NCI-H524 (cell line): ENCODE measurements around the gene KLRC3.
"Not testable (repeated sequence)": the region's sequence is repeated elsewhere in the genome, so short reads cannot be mapped to it uniquely, and the experiment has no call there.

Experiments used
- DNase-seq, 2 experiments: peaks; one replicate each; lab custom pipeline; 2025; lab: John Stamatoyannopoulos, UW

The KLRC3 gene

DNA sequence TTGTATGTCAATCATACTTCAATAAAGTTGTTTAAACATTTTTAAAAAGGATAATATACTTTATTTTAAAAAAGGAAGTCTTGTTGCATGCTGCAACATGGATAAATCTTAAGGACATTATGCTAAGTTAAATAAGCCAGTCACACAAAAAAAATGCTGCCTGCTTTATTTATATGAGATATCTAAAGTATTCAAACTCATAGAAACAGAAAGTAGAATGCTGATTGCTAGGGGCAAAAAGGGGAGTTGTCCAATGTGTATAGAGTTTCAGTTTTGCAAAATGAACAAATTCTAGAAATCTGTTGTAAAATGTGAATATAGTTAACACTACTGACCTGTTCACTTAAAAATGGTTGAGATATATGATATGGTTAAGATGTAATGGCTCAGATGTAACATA, 19.6 kb downstream of the KLRC3 start:
- no peak for DNase-seq

DNA sequence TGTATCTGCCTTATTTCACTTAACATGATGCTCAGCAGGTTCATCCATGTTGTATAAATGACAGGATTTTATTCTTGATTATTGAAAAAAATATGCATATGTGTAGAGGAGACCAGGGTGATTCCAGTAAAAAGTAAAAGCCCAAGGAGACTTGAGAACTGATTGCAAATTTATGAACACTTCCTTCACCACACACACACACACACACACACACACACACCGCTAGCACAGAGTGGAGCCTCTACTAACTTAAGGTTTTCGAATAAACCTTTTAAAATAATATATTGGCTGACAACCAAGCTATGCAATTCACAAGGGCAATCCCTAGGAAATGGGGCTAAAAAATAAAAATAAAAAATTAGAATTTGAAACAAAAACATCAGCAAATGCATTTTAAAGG, 22.2 kb downstream of the KLRC3 start:
- no peak for DNase-seq

GRCh38 chr12:10397296-10397695, 23.1 kb downstream of the KLRC3 start:
- no peak for DNase-seq

DNA sequence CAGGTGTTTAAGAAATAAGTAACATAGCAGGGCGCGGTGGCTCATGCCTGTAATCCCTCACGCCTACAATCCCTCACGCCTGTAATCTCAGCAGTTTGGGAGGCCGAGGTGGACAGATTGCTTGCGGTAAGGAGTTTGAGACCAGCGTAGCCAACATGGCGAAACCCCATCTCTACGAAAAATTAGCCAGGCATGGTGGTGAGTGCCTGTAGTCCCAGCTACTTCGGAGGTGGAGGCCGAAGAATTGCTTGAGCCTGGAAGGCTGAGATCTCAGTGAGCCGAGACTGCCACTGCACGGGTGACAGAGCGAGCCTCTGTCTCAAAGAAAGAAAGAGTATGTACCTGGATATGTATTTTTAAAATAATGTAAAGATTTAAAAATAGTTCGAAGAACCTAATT, 24.2 kb downstream of the KLRC3 start:
- not testable (repeated sequence) for DNase-seq

GRCh38 chr12:10395390-10395998, 24.9 kb downstream of the KLRC3 start:
- no peak for DNase-seq

DNA sequence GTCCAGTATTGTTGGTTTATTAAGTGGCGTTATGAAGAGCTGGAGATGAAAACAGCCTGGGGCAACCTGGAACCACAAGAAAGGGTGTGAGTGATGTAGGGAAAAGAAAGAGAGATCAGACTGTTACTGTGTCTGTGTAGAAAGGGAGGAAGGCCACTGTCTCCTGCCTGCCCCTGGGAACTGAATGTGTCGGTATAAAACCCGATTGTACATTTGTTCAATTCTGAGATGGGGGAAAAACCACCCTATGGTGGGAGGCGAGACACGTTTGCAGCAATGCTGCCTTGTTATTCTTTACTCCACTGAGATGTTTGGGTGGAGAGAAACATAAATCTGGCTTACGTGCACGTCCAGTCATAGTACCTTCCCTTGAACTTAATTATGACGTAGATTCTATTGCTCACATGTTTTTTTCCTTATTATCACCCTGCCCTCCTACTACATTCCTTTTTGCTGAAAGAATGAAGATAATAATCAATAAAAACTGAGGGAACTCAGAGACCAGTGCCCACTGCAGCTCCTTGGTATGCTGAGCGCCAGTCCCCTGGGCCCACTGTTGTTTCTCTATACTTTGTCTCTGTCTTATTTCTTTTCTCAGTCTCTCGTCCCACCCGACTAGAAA, 25.8 kb downstream of the KLRC3 start:
- not testable (repeated sequence) for DNase-seq

DNA sequence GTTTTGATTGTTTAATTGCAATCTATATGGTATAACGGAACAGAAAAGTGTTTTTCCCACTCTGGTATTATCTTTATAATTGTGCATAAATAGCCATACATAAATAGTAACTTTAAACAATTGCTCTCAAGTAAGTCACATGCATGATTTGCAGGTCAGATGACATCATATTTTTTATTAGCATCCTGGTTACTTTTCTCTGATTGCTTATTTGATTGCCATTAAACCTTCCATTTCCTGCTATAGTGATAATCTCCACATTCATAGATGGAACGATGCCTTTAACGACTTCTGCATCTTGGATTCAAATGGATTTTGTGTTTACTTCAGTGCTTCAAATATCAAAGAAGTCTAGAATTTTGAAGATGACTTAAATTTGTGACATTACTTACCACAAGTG, 27.1 kb downstream of the KLRC3 start:
- DNase-seq: no peak

DNA sequence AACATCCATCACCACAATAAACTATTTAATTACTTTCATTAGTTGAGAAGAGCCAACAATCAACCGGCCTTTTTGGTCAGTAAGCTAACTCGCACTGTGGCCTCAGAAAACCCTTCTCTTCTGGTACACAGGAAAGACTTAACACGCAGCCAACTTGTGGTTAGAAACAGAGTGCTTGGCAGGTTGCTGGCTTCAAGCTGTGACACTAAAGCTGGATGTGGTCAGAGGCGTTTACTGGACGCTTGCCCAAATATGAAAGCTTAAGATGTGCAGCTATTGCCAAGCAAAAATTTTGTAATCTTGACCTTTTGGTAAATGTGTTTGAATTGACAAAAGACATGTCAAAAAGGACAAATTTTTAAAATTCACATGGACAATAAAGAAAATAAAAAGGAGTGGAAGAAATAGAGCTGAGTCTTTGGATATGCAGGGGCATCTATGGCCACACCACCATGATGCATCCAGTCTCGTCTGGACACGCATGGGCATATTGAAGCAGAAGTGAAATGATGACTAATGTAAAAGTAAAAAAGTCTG, 27.9 kb downstream of the KLRC3 start:
- no peak for DNase-seq

GRCh38 chr12:10390991-10391390, 29.4 kb downstream of the KLRC3 start:
- DNase-seq: not testable (repeated sequence)

GRCh38 chr12:10389904-10390303, 30.5 kb downstream of the KLRC3 start, which contains the start of gene KLRK1:
Gene KLRK1 (minus strand): TSS chr12:10390041. CDS start chr12:10388810, 1,231 bp downstream.
- DNase-seq: no peak

- no peak for DNase-seq
These were observed 31.6 kb downstream of the KLRC3 start for GRCh38 chr12:10388624-10389413.

DNA sequence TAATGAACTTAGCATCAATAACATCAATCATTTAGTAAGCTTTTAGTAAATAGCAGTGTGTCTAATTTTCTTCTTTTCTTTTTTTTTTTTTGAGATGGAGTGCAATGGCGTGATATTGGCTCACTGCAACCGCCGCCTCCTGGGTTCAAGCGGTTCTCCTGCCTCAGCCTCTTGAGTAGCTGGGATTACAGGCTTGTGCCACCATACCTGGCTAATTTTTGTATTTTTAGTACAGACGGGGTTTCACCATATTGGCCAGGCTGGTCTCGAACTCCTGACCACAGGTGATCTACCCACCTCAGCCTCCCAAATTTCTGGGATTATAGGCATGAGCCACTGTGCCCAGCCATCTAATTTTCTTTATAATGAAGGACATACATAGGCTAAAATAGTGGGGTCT, 32.9 kb downstream of the KLRC3 start:
- DNase-seq: not testable (repeated sequence)

- DNase-seq: no peak
These were observed 33.5 kb downstream of the KLRC3 start for GRCh38 chr12:10386857-10387256.

DNA sequence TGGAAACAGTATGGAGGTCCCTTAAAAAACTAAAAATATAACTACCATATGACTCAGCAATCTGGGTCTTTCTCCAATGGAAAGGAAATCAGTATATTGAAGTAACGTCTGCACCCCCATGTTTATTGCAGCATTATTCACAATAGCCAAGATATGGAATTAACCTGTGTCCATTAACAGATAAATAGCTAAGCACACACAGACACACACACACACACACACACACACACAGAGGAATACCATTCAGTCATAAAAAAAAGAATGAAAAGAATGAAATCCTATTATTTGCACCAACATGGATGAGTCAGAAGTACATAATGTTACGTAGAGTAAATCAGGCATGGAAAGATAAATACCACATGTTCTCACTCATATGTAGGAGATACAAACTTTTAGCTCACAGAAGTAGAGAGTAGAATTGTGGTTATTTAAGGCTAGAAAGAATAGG, 35.2 kb downstream of the KLRC3 start:
- no peak for DNase-seq

DNA sequence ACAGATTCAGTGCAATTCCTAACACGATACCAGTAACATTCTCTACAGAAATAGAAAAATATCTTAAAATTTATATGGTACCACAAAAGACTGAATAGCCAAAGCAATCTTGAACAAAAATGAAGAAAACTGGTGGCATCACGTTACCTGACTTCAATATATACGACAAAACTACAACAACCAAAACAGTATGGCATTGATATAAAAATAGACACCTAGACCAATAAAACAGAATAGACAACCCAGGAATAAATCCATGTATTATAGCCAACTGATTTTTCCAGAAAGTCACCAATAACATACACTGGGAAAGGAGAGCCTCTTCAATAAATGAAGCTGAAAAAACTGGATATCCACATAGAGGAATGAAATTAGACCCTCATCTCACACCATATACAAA, 36.2 kb downstream of the KLRC3 start:
- DNase-seq: no peak

GRCh38 chr12:10381928-10382628, 38.3 kb downstream of the KLRC3 start:
- no peak for DNase-seq

- DNase-seq: not testable (repeated sequence)
These were observed 41.7 kb downstream of the KLRC3 start for GRCh38 chr12:10378737-10379136.

GRCh38 chr12:10374624-10375018, 45.8 kb downstream of the KLRC3 start:
- no peak for DNase-seq

DNA sequence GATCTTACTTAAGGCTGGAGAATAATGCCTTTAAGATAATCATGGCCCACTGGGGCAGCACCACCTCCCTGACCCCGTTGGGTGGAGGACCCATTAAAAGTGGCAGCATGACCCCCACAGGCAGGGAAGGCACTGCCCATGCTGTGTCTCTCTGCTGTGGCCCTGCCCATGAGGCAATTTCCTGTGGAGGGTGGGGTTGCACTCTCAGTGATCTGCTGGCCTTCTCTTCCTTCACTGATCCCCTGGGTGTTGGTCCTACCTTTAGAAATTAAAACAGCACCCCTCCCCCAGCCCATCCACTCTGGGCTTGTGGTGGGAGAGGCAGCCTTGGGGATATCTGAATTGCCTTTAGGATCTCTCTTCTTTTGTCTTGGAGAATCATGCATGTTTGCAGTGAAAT, 47.8 kb downstream of the KLRC3 start:
- no peak for DNase-seq

DNA sequence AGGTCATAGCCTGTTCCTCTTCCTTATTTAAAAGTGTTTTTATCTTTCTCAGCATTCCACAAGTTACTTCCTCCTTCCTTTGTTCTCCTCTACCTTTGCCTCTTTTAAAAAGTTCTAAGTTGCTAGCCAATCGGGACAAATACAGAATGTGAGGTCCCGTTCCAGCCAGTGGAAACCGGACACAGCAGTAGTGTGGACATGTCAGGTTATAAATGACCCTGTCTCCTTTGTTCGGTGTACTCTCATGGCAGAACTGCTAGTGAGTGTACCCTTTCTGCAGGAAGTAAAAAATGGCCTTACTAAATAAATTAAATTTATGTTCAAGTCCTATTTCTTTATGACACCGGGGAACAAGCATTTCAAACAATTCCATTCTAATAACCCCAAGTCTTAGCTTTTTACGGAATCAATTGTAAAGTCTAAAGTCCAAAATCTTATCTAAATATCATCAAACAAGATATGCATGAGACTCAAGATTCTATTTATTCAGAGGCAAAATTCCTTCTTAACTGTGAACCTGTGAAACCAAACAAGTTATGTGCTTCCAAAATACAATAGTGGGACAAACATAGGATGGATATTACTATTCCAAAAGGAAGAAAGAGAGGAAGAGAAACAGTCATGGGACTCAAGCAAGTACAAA, 48.4 kb downstream of the KLRC3 start:
- DNase-seq: not testable (repeated sequence)

- no peak for DNase-seq
These were observed 50.6 kb downstream of the KLRC3 start for GRCh38 chr12:10369557-10370415.
